Caki2 (cell line): Measurements from ENCODE around the gene ZNF846. TPM values are rescaled to one million over a fixed set of nuclear protein-coding genes. Genes with fewer than 3 reads are reported as not detected.
"Not testable (repeated sequence)": the region's sequence is repeated elsewhere in the genome, so short reads cannot be mapped to it uniquely, and the experiment has no call there.

Experiments used
- DNase-seq: peaks from one replicate; pipeline ENCODE4 v3.0.0-alpha.2; 2015; ENCODE audit warnings: low read depth
- in situ Hi-C: cut with HindIII; loops from 2 replicates; pipeline ENCODE4 v1.10.0; 2016; ENCODE audit warnings: low sequenced_read_pairs, low pct_unique_long_range_greater_than_20kb, mixed read lengths
- total RNA-seq: library from RNA; depleted of rRNA; stranded (reverse); fragments of >200 nt; shearing (Covaris generic); gene quantifications from 2 replicates; pipeline ENCODE4 v1.2.3, GENCODE V29; 2014; ENCODE audit warnings: low replicate concordance; rRNA removed

ZNF846 gene
- total RNA-seq = 3.8 and 33.3 TPM in 2 replicates

DNA sequence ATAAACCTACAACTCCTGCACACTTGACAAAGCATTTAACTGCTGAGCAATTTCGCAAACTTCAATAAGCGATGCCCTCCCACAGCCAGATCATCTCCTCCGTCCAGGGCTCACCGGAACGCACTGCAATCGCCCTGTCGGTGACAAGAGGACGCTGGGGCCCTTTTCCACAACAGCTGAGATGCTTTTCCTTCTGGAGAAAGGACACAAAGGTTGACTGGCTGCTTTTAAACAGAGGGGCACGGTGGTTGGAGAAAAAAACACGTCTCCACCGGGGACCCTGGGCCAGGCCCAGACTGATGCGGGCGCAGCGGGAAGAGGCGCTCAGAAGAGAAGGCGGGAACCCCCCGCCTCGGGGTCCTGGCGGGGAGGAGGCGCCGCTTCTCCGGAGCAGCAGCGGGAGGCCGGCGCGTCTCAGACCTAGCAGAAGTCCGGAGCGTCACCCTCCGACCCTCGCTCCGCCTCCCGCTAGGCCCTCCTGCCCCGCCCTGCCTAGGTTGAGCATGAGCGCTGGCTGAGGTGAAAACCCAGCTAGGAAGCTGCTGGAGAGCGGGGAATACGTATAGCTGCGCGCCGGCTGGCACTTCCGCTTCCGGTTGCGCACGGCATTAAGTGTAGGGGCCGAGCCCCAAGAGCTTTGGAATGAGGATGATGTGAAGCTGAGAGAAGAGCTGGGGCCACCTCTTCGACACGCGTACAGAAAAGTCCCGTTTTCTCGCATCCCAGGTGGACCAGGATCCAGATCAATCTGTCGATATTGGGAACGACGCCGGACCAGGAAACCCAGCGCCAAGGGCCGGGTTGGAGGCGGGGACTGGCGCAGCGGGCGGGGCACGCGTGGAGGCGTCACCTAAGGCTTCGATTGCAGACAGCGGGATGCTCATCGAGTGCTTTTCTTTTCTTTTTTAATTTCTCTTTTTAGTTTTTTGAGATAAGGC is at the start of gene ZNF846:
TSS of gene ZNF846 (minus strand) at position 564 of the 938 bp plus-strand sequence. CDS start 3,788 bp downstream, outside the sequence.
- DNase-seq = peak; percentile 88
- in situ Hi-C loops = no loop called here

DNA sequence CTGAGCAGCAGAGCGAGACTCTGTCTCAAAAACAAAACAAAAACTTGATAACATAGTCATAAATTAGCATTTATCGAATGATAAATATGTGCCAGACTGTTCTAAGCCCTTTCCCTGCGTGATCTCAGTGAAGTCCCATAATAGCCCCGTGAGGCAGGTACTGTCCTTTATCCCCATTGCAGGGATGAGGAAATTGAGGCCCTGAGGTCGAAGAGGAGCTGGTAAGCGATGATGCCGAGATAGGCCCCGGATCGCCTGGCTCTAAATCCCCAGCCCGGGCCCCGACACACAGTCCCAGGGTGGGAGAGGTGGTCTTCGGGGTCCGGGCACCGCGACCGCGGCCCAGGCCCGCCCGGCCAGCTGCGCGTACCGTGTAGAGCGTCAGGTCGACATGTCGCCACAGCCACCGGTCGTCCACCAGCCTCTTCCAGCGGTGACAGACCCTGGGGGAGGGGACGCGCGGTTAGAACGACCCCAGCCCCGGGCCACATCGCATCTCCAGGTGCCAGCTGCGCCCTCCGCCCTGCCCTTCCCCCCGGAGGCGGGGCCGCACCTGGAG is 49.7 kb upstream of the ZNF846 start:
- in situ Hi-C loops = no loop called here
- DNase-seq = no peak

DNA sequence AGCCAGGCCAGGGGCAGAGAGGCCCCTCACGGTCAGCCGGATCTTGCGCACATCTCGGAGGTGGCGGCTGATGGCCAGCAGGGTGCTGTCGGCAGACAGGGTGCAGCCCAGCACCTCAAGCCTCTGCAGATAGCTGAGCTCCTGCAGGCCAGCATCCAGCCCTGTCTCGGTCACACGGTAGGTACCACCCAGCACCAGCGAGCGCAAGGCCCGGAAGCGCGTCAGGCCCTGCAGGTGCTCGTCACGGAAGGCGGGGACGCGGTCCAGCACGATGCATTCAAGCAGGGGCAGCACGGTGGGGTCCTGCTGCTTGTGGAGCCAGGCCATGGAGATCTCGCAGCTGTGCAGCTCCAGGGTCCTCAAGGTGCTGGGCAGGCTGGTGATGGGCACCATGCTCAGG is 42.6 kb upstream of the ZNF846 start:
- DNase-seq = no peak
- in situ Hi-C loops = no loop called here

DNA sequence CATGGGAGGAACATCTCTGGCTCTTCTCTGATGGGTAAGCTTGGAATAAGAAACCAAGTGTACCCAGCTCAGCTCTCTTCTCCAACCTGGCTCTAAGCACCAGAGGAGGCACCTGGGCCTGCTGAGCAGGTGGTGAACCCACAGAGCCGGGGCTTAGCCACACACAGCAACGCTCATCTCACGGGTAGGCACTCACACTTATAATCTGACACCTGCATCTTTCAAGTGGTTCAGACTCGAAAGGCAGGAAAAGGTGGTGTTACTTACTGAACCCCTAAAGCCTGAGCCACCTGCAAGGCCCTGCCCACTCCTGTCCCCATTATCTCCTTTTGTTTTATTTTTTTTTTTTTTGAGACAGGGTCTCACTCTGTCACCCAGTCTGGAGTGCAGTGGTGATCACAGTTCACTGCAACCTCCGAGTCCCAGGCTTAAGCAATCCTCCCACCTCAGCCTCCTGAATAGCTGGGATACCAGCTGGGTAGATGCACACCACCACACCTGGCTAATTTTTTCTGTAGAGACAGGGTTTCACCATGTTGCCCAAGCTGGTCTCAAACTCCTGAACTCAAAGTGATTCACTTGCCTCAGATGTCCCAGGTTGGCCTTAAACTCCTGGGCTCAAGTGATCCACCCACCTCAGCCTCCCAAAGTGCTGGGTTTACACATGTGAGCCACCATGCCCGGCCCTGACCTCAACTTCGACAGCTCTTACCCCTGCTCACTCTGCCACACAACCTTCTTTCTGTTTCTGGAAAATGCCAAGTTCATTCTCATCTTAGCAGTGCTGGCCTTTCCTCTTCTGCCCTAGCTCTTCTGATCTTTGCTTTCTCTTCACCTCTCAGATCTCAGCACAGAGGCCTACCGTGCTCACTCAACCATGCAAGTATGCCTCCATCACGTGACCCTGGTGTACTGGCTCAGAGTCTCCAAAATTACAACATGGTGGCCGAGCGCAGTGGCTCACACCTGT is 40.6 kb upstream of the ZNF846 start:
- in situ Hi-C loops = no loop called here
- DNase-seq = no peak

DNA sequence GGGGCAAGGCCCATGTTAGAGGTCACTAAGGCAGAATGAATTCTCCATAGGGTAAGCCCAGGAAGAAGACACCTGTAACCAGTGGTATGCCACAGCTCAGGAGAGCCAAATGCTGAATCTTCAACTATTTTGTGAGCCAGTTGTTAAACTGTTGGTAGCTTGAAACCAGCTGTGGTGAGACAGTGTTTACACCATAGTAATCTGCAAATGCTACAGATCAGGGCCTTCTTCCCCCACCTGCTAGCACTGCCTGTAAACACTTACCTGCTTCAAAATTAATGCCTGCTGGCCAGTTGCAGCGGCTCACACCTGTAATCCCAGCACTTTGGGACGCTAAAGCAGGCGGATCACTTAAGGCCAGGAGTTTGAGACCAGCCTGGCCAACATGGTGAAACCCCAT is 38.3 kb upstream of the ZNF846 start:
- in situ Hi-C loops = no loop called here
- no peak for DNase-seq

DNA sequence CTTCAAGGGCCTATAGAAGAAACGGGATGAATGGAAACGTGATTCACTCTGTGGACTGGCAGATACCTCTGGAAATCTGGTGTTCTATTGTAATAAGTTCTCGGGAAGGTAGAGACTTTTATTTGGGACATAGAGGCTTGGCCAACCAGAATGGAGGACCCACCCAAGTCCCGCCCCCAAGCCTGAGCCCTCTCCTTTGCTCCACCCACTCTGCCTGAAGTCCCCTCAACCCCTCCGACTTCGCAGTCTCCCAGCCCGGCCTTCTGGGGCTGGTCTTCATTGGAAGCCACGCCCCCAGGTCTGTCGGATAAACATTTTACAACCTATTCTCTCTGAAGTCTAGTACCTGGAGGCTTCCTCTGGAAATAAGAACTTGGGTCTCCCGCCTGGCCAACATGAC is 33.4 kb upstream of the ZNF846 start:
- DNase-seq = no peak
- in situ Hi-C loops = no loop called here

DNA sequence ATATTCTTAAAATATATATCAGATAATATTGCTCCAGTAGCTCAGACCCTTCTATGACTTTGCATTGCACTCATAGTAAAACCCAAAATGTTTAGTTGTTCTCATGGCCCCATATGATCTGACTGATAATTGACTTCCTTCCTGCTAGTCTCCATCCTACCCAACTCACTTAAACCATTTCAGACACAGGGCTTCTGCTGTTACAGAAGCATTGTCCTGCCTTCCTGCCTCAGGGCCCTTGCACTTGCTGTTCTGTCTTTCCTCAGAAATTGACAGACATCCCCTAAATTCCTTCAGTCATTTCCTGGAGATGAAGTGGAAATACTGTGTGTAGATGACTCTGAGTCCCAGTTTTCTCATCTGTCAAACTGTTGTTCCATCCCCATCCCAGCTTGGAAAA is 30.6 kb upstream of the ZNF846 start:
- in situ Hi-C loops = no loop called here
- DNase-seq = no peak

DNA sequence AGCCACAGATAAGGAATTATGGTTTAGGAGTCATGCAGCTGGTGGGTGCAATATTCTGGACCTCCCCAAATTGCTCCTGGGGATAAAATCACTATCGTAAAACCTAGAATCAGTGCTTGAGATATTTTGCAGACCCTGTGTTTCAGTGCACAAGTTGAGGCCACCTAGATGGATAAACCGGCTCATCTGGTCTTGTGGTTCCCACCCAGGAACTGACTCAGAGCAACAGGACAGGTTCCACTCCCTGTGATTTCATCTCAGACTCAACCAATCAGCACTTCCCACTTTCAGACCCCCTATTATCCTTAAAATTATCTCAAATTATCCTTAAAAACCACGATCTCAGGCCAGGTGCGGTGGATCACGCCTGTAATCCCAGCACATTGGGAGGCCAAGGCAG is 29.3 kb upstream of the ZNF846 start:
- in situ Hi-C loops = no loop called here
- DNase-seq = no peak

DNA sequence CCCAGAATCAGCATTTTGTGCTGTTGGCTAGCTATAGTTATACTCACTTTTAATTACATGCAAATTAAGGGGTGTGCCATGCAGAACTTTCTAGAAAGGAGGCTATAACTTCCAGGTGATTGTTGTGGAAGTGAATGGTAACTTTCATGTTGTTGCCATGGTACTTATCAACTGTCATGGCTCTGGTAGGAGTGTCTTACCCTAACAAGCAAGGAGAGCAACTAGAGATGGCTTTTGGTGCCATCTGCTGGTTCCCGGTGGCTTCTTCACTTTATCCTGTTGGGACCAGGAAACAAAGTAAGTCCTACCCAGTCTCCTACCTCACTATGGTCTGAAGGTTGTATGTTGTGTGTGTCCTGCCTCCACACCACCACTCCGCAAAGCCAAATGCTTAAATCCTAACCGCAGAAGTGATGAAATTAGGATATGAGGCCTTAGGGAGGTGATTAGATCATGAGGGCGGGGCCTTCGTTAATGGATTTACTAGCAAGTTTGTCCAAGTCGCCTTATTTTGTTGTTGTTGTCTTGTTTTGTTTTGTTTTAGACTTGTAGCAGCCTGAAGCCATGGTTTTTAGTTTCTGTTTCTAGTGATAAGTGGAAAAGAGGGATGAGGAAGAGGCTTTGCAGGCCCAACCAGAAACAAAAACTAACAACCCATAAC is 27.7 kb upstream of the ZNF846 start:
- in situ Hi-C loops = no loop called here
- DNase-seq = peak; percentile 75

DNA sequence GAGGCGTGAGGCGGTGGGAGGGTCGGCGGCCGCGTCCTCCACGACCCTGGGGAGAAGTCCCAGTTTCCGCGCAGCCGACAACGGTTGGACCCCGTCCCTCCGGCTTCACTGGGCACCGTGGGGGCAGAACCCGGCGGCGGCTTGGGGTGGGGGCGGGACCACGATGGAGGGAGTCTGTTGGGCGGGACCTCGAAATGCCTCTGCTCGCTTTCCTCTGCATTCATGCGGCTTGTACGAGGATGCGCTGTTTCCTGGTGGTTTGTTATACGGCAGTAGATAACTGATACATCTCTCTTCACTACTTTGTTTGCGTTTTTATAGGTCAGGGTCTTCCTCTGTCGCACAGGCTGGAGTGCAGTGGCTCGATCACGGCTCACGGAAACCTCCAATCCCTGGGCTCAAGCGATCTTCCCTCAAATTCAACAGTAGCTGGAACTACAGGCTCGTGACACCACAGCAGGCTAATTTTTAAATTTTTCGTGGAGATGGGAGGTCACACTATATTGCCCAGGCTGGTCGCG is 24.6 kb upstream of the ZNF846 start:
- DNase-seq = no peak
- in situ Hi-C loops = no loop called here

DNA sequence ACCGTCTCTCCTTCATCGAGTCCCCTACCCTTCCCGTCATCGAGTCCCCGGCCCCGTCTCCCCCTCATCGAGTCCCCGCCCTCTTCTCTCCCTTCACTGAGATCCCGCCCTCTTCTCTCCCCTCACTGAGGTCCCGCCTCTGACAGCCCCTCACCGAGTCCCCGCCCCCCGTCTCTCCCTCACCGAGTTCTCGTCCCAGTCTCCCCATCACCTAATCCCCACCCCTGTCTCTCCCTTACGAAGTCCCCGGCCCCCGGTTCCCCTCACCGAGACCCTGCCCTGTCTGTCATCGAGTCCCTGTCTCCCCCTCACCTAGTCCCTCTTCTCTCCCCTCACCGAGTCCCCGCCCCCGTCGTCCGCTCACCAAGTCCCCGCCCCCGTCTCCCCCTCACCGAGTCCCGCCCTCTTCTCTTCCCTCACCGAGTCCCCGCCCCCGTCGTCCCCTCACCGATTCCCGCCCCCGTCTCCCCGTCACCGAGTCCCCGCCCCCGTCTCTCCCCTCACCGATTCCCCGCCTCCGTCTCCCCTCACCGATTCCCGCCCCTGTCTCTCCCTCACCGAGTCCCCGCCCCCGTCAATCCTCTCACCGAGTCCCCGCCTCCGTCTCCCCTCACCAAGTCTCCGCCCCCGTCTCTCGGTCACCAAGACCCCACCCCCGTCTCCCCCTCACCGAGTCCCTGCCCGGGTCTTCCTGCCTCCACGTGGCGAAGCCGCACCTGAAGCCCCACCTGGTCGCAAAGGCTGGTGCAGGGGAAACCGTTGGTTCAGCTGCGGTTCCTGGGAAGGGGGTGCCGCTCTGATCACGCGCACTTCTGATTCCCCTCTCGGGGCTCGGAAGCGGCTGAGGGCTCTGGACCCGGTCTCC is 23.9 kb upstream of the ZNF846 start:
- in situ Hi-C loops = no loop called here
- DNase-seq = peak; percentile 68

DNA sequence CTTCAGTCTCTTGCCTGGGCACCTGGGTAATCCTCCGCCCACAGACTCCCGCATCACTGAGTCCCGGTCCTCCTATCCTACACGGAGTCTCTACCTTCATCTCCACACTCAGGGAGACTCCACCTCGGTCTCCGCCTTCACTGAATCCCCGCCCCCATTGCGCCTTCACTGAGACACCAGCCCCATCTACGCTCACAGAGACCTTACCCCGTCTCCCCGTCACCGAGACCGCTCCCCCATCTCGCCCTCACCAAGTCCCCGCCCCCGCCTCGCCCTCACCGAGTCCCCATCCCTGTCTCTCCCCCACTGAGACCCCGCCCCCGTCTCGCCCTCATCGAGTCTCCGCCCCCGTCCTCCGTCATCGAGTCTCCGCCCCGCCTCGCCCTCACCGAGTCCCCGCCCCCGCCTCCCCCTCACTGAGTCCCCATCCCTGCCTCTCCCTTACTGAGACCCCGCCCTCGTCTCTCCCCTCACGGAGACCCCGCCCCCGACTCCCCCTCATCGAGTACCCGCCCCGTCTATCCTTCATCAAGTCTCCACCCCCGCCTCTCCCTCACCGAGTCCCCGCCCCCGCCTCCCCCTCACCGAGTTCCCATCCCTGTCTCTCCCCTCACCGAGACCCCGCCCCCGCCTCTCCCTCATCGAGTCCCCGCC is 23.1 kb upstream of the ZNF846 start:
- DNase-seq = peak; percentile 83
- in situ Hi-C loops = no loop called here

DNA sequence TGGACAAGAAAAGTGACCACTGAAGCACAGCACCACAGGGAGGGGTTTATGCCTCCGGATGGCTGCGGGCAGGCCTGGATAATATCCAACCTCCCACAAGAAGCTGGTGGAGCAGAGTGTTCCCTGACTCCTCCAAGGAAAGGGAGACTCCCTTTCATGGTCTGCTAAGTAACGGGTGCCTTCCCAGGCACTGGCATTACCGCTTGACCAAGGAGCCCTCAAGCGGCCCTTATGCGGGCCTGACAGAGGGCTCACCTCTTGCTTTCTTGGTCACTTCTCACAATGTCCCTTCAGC is 22.5 kb upstream of the ZNF846 start:
- peak; percentile 46 for DNase-seq

DNA sequence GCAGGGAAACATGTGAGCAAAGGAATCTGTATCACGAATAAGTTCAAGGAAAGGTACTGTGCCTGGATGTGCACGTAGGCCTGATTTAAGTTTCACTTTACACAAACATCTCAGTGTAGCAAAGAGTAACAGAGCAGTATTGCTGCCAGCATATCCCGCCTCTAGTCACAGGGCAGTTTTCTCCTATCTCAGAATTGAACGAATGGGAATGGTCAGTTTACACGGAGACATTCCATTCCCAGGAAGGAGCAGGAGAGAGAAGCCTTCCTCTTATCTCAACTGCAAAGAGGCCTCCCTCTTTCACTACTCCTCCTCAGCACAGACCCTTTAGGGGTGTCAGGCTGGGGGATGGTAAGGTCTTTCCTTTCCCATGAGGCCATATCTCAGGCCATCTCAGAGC is 21.0 kb upstream of the ZNF846 start:
- in situ Hi-C loops, DNase-seq: not testable (repeated sequence)

More for the DNA sequence above, 22.5 kb upstream of the ZNF846 start:
- in situ Hi-C loops = not testable (repeated sequence)

DNA sequence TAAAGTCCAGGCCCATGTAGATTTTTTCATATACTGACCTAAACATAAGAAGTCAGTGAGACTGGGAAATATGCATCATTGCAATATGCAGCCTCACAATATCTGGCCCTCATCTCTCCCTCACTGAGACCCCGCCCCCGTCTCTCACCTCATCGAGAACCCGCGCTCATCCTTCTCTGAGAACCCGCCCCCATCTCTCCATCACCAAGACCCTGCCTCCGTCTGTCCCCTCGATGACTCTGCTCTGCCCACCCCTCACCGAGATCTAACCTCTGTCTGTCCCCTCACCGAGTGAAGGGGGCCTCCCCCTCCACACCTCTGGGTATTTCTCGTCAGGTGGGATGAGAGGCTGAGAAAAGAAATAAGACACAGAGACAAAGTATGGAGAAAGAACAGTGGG is 20.5 kb upstream of the ZNF846 start:
- in situ Hi-C loops = no loop called here
- DNase-seq = no peak

DNA sequence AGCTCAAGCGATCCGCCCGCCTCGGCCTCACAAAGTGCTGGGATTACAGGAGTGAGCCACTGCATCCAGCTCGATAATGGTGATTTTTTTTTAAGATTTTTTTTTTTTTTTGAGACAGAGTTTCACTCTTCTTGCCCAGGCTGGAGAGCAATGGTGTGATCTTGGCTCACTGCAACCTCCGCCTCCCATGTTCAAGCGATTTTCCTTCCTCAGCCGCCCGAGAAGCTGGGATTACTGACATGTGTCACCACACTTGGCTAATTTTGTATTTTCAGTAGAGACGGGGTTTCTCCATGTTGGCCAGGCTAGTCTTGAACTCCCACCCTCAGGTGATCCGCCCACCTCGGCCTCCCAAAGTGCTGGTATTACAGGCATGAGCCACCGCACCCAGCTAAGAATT is 20.1 kb upstream of the ZNF846 start:
- in situ Hi-C loops, DNase-seq: not testable (repeated sequence)

DNA sequence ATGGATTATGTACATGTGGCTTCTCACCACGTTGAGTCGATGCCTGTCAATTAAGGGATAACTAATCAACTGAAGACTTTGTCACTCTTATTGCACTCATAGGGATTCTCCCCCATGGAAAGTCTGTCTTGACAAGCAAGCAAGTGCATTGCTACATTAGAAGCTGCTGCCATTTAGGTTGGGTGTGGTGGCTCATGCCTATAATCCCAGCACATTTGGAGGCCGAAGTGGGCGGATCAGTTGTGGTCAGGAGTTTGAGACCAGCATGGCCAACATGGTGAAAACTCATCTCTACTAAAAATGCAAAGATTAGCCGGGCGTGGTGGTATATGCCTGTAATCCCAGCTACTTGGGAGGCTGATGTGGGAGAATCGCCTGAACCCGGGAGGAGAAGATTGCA is 18.3 kb upstream of the ZNF846 start:
- in situ Hi-C loops = no loop called here
- DNase-seq = no peak
